ENCODE measurements around the gene LRRC27. TPM values are rescaled to one million over a fixed set of nuclear protein-coding genes. Genes with fewer than 3 reads are reported as not detected.

LRRC27 gene
- total and polyA plus RNA-seq, 2 of the 4 experiments (the other 2 are of a cell fraction) = 3.8 to 5.3 TPM

- Histone ChIP-seq H3K4me1 (ENCODE audit: control insufficient read depth, insufficient read depth, low read length) (no peaks in the 10 kb centered on the region), H3K79me1 (ENCODE audit: low read depth in 1 of 2, low read length in 2 of 2) (no peaks in the 10 kb centered on the region)
- BruUV-seq (replicated peaks) = no TSS peak
These were observed 9.0 kb downstream of the LRRC27 start for GRCh38 chr10:132341017-132341416.

More at GRCh38 chr10:132341017-132341416, 9.0 kb downstream of the LRRC27 start:
- ChIA-PET POLR2A (ENCODE audit: unreplicated experiment) (no interaction called here), CTCF (no interaction called here)
- H3K27ac ChIP-seq (ENCODE audit: insufficient read depth, low read length) = no peak overlapping the region
- no peaks in the 10 kb centered on the region for H3K27me3 ChIP-seq (ENCODE audit: control insufficient read depth, insufficient read depth, low read length)
- H3K9ac ChIP-seq (ENCODE audit: low read depth, low read length) = no peak overlapping the region
- H3K23ac ChIP-seq (ENCODE audit: low read depth, low read length) = no peak overlapping the region
- no peak overlapping the region for H4K8ac ChIP-seq (ENCODE audit: low read depth in 2 of 2, low read length in 2 of 2)
- H3K9me3 ChIP-seq (ENCODE audit: control insufficient read depth, insufficient read depth, low read length) = no peaks in the 10 kb centered on the region
- no peak overlapping the region for H2BK20ac ChIP-seq (ENCODE audit: low read depth, low read length)
- H3K4ac ChIP-seq (ENCODE audit: low read depth, low read length) = no peak overlapping the region
- no peak overlapping the region for H2BK15ac ChIP-seq (ENCODE audit: low read depth, low read length)
- no peaks in the 10 kb centered on the region for H4K20me1 ChIP-seq (ENCODE audit: insufficient read depth, low read length)
- whole genome bisulfite sequencing, 2 experiments (ENCODE audit: extremely low coverage in 2 of 2, insufficient read length in 1 of 2) = no CpG with 5 or more reads among the region's 6 CpGs
- in situ Hi-C loops (cut with MboI; ENCODE audit: low sequenced_read_pairs) = no loop called here
- ATAC-seq (ENCODE audit: low read depth) (no peak), DNase-seq (no peak)
- no peak overlapping the region for H3K4me3 ChIP-seq (ENCODE audit: insufficient read depth, low read depth, low read length)
- H3K56ac ChIP-seq (ENCODE audit: extremely low read depth, insufficient read depth, low read length) = no peak overlapping the region
- no peak overlapping the region for H3K18ac ChIP-seq (ENCODE audit: low read depth, low read length)
- no peak overlapping the region for H2AK5ac ChIP-seq (ENCODE audit: low read depth, low read length)
- no peak overlapping the region for H4K5ac ChIP-seq (ENCODE audit: low read depth, low read length)
- H2BK5ac ChIP-seq (ENCODE audit: low read depth, low read length, poor library complexity, severe bottlenecking) = no peak overlapping the region
- intact Hi-C loops (cut with micrococcal nuclease) = no loop called here
- no peak overlapping the region for H3K4me2 ChIP-seq (ENCODE audit: low read depth, low read length)
- H3K36me3 ChIP-seq (ENCODE audit: control insufficient read depth, insufficient read depth, low read length) = peaks cover 26% of the 10 kb centered on the region
- no peak overlapping the region for H2BK120ac ChIP-seq (ENCODE audit: low read depth, low read length)
- dilution Hi-C loops (cut with HindIII; ENCODE audit: low sequenced_read_pairs, unreplicated experiment) = loop anchor here (25.0 kb wide), 1 partner anchor 104 kb away; no protein-coding TSS in a partner anchor
- H3K9me1 ChIP-seq (ENCODE audit: insufficient read depth, low read length) = no peaks in the 10 kb centered on the region
- H4K91ac ChIP-seq (ENCODE audit: insufficient read depth, low read depth, low read length) = no peak overlapping the region
- TF ChIP-seq USF2 (IDR thresholded peaks at IDR 0.05; ENCODE audit: low read depth, low read length) (no peak), CTCF (conservative IDR thresholded peaks at IDR 0.05; ENCODE audit: low read depth, low read length) (no peak), RAD21 (IDR thresholded peaks at IDR 0.05; ENCODE audit: low read length) (no peak), RFX5 (IDR thresholded peaks at IDR 0.05; ENCODE audit: low read depth, low read length) (no peak), RCOR1 (IDR thresholded peaks at IDR 0.05; ENCODE audit: insufficient replicate concordance, low read length) (no peak), POLR2A (IDR thresholded peaks at IDR 0.05; ENCODE audit: low read depth, low read length) (no peak), BHLHE40 (IDR thresholded peaks at IDR 0.05; ENCODE audit: low read depth, low read length) (no peak), ELK1 (IDR thresholded peaks at IDR 0.05; ENCODE audit: borderline replicate concordance, low read depth, low read length) (no peak), MAFK (IDR thresholded peaks at IDR 0.05; ENCODE audit: low read depth, low read length) (no peak)
- H2AK9ac ChIP-seq (replicated peaks; ENCODE audit: low read depth, low read length, poor library complexity) = no peak overlapping the region
- H2AFZ ChIP-seq (replicated peaks; ENCODE audit: low read length, poor library complexity) = no peak overlapping the region
- no peak overlapping the region for H3K14ac ChIP-seq (replicated peaks; ENCODE audit: low read depth, low read length)
